Anterior cingulate cortex (tissue), 58 donors: ENCODE measurements around the gene RNF125.
A peak's percentile ranks its signal among the peaks of the same experiment; 100 is the strongest.
"Not testable (repeated sequence)": the region's sequence is repeated elsewhere in the genome, so short reads cannot be mapped to it uniquely, and the experiment has no call there.

ENCODE experiments used
- DNase-seq, 58 donors: peaks; one replicate each; lab custom pipeline; 2025; lab: John Stamatoyannopoulos, UW

The RNF125 gene

GRCh38 chr18:32018331-32019250, at the start of gene RNF125:
RNF125 (plus strand) TSS chr18:32018825; CDS start chr18:32018864, 39 bp downstream.
- DNase-seq = peak in 55 of 58 donors; percentile 13 to 69 (median 49)

DNA sequence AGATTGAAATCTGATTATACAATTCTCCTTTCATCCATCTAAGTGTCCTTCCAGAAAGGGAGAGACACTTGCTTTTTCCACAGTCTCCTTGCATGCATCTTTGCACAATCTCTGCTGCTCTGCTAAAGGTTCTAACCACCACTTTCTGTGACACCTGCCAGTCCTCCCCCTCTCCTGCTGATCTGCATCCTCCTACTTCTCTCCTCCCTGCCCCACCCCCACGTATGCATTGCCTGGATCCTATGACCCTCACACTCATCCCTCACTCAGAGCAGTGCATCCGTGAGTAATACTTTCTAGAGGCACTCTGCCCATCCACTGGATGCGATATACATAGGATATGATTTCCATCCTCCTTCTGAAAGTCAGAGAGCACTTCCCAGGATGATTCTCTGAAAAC, 48.0 kb upstream of the RNF125 start:
- DNase-seq = peak in 1 of 58 donors; percentile 18

- no peak for DNase-seq
These were observed 44.6 kb upstream of the RNF125 start for GRCh38 chr18:31973929-31974546.

DNA sequence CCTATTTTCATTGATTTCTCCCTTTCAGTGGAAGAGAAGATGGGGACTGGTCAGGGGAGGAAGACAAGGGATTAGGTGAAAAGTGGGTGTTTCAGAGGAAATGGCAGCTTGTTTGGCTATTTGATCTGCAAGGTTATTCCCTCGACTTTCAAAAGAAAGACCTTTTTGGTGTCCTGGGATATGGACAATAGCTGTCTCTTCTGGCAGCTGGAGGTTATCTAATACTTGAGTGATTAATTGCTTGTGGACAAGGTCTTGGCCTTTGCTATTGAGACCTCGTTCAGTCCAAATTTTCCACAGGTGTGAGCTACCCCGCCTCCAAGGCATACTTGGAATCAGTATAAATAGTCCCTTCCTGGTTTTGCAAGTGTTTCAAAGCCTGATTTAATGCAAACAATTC, 42.4 kb upstream of the RNF125 start:
- no peak for DNase-seq

DNA sequence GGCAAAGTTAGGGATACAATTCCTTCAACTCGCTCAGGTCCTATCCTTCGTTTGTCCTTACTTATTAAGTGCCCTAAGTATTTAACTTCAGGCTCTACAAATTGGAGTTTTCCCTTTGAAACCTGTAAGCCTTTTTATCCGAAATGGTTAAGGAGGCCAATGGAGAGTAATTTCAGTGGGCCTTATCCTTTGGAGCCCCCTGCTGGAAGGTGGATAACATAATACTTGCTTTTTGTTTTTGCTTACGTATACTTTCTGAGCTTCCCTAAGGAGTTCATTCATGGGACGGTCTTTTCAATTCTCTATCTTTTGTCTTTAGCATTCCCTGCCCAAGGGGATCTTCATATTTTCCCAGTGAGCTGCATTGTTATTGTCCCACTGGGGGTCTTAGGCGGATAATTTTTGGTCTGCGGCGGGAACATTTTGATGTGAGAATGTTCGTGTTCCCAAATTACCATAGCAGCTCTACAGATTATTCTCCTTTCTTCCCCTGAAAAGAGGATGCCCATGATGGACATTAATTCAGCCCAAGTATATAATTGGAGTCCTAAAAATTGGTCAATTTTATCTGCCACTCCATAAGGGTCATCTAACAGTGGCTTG, 41.3 kb upstream of the RNF125 start:
- peak in 19 of 58 donors; percentile 1 to 34 (median 8) for DNase-seq

- DNase-seq = no peak
These were observed 40.0 kb upstream of the RNF125 start for GRCh38 chr18:31978616-31979015.

GRCh38 chr18:31979714-31980113, 38.9 kb upstream of the RNF125 start:
- DNase-seq = no peak

DNA sequence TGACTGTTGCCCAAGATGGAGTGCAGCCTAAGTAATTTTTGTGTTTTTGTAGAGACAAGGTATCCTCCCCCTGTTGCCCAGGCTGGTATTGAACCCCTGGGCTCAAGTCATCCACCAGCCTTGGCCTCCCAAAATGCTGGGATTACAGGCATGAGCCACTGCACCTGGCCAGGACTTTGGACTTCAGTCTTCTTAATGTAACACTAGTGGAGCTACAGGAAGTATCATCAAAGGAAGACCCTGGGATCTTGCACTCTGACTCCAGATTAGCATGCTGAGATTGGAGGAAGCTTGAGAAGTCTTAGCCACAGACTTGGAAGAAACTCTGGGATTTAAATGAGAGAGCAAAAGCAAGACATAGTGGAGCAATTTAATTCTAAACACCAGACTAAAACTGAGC, 37.8 kb upstream of the RNF125 start:
- DNase-seq = no peak

- no peak for DNase-seq
These were observed 35.6 kb upstream of the RNF125 start for GRCh38 chr18:31983020-31983419.

- DNase-seq = no peak
These were observed 34.6 kb upstream of the RNF125 start for GRCh38 chr18:31983976-31984375.

GRCh38 chr18:31990823-31991222, 27.8 kb upstream of the RNF125 start:
- peak in 6 of 58 donors; percentile 3 to 28 (median 9) for DNase-seq

DNA sequence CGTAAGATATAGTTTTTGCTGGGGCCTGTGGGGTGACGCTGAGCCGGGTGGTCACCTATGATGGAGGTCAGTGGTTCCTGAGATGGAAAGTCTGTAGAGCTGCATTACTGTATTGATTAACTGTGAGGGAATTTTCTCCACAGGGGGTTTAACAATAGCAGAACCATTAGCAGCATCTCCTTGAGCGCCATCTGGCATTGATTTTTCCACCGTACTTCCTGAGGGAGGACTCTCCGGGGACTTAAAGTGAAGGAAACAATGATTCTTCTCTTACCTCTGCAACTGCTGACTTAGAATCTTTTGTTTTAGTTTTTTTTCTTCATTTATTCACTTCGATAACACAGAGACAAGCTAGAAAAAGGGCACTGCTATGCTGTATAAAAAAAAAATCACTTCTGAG, 22.6 kb upstream of the RNF125 start:
- DNase-seq = no peak

DNA sequence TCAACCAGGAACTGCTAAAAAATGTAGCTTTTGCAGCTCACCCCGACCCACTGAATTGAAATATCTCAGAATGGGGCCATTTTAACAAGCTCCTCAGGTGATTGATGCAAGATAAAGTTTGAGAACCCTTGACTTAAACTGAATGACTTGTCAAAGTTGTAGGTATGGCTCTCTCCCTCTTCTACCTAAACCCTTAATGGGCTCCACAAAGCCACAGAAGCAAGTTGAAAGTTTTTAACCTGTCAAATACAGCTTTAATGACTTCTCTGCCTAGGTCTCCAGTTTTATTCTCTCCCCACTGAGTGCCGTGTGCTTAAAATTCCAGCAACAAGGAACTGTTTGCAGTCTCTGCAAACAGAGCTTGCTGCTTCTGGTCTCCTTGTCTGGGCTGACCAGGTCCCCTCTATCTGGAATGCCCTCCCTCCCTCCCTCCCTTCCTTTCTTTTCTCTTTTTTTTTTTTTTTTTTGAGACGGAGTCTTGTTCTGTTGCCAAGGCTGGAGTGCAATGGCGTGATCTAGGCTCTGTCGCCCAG, 19.7 kb upstream of the RNF125 start:
- no peak for DNase-seq

- DNase-seq = not testable (repeated sequence)
These were observed 17.5 kb upstream of the RNF125 start for GRCh38 chr18:32001141-32001540.

DNA sequence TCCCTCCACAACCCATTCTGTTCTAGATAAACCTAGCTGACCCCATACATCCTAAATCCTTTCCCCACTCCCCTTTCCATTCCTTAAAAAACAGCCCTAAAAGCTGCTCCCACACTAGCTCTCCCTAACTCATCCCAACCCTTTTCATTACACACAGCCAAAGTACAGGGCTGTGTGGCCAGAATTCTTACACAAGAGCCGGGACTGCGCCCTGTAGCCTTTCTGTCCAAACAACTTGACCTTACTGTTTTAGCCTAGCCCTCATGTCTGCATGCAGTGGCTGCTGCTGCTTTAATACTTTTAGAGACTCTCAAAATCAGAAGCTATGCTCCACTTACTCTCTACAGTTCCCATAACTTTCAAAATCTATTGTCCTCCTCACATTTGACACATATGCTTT, 14.8 kb upstream of the RNF125 start:
- not testable (repeated sequence) for DNase-seq

- DNase-seq = no peak
These were observed 8.4 kb upstream of the RNF125 start for GRCh38 chr18:32010124-32010721.

DNA sequence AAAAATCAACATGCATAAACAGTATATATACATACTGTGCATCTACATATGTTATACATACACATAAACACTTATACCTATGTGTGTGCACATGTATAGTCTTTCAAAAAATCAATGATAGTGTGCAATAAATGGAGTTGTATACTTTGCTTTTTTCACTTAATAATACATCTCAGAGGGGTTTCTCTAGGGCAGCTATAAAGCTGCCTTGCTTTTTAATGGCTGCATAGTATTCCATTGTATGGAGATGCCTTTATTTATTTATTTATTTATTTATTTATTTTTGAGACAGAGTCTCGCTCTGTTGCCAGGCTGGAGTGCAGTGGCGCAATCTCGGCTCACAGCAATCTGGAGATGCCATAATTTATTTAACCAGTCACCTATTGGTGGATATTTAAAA, 7.4 kb upstream of the RNF125 start:
- DNase-seq = no peak

GRCh38 chr18:32019251-32019948, 775 bp downstream of the RNF125 start:
- peak in 45 of 58 donors; percentile 1 to 67 (median 38) for DNase-seq

GRCh38 chr18:32019949-32020625, 1.5 kb downstream of the RNF125 start:
- DNase-seq = peak in 3 of 58 donors; percentile 2 to 28 (median 7)
